AG20443 (cell line): ENCODE measurements around the gene PTPRC.

Source experiments
- DNase-seq: peaks from one replicate; pipeline ENCODE4 v3.0.0; 2012; ENCODE audit warnings: low spot score, mixed read lengths

PTPRC gene

DNA sequence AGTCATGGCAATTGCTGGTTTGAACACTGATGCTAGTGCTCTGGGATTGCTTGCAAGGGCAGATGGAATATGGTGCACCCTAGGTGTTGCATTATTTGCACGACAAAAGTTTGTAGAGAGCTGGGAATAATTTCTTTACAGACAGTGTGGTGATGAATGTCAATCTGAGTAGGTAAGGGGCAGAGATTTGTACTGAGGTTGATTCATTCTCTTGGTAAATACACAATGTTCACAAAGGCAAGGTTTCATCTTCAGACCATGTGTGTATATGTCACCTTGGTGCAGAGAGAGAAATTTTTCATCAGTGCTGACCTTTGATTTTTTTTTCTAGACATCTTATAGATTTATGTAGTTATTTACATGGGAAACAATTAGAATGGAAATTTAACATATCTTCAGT lies 5.0 kb downstream of the PTPRC start:
- no peak for DNase-seq

DNA sequence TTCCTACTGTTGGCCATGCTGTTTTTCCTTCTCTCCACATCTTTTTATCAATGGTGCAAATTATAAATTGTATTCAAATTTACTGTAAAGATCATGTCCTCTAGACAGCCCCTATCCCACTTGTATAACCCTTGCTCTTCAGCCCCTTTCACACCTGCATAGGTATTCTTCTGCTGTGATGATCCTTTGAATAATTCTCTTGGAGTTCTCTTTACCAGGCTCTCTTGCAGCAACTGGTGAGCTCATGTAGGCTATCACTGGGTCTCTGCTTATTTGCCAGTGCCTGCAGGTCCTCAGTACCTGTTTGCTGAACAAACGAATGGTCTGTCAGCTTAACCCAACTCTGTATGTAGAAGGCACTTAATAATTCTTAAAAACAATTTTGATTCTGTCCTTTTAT lies 8.2 kb downstream of the PTPRC start:
- no peak for DNase-seq

DNA sequence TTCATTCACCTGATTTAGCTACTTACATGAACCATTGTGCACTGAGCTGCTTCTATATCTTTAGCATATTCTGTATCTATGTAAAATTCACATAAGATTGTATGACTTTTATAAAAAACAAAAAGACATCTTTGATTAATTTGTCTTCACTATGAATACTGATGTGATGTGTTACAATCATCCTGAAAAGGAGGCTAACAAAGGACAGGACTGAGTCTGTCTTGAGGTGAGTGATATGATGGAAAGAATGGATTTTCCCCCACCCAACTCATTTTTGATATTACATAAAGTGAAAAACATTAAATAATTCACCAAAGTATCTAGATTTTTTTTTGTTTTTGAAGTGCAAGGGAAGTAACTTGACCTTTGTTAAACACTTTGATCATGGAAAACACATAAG lies 9.8 kb downstream of the PTPRC start:
- no peak for DNase-seq

DNA sequence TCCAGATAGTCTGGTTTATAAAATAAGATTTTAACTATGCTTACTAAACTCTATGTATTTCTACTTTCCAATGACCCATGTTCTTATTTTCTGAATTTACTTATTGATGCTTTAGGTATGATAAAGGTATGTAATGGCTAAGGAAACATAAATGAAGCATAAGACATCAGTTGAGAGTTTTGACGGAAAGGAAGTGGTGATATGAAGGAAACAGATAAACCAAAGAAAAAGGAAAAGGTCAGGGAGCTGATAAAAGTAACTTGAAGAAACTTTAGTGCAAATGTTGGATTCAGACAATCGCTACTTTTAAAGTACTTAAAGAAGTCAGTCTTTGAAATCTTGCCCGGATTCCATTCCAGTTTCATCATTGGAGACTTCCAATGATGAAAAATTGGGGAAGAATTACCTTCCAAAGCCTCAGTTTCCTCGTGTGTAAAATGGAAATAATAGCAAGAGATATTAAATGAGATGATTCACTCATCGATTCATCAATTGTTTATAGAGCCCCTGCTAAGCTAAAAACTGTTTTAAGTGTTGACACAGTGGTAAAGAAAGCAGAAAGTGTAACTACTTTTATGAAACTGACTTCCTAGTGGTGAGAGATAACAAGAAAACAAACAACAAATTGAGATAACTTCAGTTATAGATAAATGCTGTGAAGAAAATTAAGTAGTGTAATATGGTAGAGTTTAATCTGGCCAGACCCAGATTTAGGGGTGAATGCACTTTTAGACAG lies 10.6 kb downstream of the PTPRC start:
- DNase-seq = no peak

DNA sequence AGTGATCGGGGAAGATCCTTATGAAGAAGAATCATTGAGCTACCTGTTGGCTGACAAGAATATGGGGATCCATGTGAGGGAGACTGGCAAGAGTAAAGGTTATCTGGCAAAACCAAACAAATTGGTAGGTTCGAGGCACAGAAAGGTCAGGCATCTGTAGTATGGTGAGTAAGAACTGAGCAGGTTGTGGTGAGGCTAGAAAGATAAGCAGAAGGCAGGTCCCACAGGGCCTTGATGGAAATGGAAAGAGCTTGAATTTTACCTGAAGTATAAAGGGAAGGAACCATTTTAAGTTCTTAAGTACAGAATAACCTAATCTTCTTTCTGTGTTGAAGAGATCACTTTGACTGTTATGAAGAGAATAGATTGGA lies 11.1 kb downstream of the PTPRC start:
- no peak for DNase-seq

DNA sequence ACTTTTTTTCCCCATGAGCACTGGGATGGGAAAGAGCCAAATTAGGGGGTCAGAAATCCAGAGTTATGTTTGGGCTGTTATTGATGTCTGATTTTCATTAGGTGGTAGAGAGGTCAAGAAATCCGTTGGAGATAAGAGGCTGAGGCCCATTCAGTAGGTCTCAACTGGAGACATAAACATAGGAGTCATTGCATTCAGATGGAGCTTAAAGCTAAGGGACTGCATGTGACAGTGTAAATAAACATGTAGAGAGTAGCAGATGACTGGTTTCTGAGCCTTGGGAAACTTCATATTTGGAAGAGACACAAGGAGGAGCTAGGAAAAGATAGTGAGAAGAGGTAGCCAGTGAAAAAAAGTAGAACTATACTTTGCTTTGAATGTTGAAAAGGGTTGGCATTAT lies 11.7 kb downstream of the PTPRC start:
- DNase-seq = no peak

DNA sequence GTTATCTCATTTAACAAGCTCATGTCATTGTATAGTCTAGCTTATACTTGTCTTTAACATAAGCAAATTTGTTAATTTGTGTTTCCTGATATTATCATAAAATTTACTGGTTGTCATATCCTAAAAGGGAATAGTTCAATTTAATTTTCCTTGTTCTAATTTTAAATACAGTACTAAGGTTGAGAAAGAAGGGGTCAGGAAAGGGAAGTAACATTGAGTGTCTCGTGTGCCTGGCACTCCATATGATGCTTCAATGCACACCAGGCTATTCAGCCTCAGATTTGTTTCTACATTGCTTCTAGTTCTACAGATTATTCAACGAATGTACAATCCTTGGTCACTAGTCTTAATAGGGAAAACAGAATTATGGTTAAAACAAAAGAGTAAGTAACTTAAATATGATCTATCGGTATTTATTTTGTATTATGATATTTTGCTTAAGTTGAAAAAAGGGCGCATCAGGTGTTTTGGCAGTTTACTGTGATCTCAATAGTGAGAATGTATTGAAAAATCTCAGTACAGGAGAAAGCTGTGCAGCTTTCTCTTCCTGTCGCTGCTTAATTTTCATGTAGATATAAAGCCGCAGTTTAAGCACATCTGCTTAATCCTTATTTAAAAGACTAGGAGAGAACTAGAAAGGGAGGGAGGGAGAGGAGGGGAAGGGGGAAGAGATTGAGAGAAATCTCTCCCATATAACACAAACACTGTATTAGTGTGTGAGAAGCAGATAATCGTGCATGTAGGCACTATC lies 13.0 kb downstream of the PTPRC start:
- DNase-seq = no peak

DNA sequence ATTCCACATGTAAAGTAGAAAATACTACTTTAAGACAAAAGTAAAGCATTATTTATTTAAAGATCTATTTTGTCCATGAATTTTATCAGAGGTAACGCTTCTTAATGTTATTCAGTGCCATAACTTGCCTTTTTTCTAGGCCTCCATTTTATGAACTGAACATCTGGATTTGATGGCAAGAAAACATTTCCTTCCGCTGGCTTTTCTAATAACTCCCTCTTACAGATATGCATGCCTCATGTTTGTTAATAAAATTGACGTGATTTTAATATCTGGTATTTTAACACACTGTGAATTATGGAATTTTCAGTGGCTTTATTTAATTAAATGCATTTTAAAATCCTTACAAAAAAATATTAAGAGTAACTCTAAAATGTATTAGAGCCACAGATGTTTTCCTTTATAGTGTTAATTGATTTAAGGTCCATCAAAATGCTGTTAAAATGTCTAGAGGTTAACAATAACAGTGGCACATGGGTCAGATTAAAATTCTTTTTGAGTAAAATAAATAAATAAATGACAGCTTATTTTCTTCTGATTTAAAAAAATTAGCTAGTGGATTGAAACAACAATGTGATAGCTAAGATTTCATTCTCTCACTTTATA lies 15.1 kb downstream of the PTPRC start:
- DNase-seq = no peak

DNA sequence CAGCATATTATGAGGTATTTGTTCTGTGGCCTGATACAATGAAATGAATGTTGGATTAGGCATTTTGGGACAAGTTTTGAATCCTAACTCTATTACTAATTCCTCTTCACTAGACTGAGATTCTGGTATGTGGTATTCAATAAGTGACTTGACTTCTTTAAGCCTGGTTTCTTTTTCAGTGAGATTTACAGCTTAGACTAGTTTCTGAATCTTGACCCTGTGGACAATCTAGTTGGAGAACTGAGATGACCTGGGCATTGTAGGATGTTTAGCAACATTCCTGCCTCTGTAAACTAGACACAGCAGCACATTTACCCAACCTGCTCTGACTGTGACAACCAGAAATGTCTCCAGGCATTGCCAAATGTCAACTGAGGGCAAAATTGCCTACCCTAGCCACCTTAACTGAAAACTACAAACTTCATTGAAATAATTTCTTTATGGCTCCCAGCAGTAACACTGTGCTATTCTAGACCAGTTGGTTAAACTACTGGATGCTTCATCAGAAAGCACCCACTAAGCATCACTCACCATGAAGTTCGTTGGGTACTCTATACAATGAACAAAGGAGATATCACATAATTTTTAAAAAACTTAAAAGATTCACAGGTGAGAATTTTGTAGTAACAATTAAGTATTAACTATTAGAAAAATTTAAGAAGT lies 16.8 kb downstream of the PTPRC start:
- peak; percentile 11 for DNase-seq

DNA sequence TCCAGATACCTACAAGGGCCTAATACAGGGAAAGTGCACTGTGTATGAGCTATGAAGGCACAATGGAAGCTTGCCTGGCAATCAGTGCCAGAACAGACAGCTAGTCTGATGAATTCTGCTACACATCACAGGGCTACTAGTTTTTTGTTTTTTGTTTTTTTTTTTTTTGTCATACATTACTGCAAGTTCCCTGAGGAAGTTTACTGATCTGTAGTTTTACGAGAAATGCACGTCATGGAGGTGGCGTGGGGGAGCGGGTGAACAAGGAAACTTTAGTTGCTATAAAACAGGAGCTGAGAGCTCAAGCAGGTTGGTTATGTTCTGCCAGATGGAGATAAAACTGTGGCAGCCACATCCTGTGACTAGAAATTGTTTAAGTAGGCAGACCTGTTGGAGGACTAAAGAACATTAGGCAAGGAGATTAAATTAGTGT lies 17.7 kb downstream of the PTPRC start:
- no peak for DNase-seq

DNA sequence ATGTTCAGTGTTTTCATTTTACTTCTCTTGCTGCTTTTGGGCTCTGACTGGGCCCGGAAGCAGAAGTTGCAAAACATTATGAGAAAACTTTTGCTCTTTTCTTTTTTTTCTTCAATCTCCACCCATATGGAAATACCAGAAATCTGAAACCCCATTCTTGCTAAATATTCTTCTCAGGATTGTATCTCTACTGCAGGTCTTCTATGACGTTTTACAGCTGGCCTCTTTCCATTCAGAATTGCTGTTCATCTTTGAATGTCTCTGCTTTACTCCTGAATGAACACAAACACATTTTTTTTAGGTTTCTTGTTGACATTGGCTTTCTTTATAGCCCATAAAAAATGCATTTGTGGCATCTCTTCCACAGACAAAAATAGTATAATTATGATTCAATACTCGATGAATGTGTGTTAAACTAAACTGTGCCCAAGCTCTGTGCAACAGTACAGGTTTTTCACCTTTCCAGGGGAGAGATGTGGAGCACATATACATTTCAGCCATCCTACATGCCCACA lies 18.8 kb downstream of the PTPRC start:
- peak; percentile 73 for DNase-seq

DNA sequence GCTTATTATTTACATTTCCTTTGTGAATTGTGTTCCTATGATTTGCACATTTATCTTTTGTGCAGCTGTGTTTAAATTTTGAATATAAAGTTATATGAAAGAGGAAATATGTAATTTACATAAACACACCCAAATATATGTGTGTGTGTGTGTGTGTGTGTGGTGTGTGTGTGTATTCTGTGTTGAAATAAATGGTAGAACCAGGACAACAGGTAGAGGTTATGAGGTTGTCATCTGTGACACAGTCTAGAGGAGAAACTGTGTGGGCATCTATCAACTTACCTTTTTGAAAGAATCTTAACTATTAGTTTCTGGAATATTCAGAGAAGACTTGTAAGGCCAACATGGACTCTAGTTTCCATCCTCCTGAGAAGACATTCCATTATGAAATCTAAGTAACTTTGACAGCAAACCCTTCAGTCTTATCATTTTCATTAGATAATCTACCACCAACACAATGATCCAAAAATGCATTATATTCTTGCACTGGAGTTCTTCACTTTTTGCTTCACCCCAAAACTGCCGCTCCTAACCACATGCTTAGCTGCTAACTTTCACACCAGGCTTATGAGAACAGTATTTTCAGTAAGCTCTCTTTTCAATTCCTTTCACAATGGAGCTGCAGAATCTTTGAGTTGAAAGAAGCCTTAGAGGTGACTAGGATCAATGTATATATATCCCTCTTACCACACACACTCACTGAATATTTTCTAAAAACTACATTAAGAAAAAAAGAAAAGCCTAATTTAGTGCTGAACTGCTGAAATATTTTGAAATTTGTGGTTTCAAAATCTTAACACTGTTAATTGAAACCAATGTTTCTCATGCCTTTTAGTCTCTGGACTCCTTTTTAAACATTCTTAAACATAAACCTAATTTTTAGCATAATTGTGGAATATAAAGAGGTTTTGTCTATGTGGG lies 21.8 kb downstream of the PTPRC start:
- DNase-seq = no peak

DNA sequence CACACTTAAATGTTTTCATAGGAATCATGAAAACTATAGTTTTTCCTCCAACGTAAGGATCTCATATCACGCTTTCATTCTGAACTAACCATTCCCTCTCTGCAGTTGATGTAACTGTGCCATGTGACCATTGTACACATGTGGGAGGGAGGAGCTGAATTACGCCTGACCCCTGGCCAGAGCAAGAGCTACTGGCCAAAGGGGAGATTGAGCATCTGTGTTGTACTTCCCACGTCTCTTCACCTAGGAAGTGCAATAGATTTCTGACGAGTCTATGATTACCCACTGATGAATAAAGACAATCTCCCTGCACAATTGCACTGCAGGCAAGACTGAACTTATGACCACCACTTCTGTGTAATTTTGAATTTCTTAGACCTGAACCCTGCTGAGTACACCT lies 24.0 kb downstream of the PTPRC start:
- no peak for DNase-seq

DNA sequence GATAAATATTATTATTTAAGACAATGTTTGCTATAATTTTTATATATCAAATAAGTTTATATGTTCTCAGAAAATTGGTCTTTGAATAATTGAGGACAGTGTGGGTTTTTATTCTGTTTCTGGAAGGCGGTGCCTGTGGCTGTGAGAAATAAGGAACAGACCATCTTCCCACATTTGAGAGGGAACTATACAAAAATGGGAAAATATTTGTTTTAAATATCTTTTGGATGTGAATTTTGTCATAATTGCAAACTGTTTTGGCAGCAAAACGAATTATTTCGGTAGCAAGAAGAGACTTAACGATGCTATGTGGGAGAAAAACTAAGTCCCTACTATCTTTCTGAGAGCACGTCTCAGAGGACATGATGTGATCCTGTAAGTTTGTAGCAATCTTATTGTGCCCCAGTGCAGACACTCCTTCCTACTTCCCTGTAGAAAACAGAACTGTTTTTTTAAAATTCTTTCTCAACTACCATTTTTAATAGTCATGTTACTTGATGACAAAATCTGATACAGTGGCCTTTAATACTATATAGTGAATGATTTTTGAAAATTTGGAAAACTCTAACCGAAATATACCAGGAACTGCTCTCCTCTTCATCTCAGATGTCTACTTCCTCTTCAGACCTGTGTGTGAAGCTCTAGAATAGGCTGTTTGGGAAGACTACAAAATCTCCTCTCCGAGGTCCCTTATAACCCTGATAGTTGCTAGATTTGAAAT lies 25.4 kb downstream of the PTPRC start:
- DNase-seq = no peak

DNA sequence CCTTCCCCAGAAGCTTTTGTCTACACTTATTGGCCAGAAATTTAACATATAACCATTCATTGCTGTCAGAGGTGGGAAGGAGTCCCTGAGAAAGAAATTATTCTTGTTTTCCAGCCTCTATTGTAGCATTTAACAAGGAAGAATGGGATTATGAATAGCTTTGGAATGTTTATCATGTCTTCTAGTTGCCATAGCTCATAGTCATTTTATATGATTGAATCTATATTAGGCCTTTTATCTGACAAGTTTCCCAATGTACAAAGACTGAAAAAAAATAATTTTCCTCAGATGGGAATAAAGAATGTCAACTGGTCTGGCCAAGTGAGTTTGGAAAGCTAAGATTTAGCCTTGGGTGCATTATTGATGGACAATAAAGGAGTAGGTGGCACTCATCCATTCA lies 28.3 kb downstream of the PTPRC start:
- no peak for DNase-seq

DNA sequence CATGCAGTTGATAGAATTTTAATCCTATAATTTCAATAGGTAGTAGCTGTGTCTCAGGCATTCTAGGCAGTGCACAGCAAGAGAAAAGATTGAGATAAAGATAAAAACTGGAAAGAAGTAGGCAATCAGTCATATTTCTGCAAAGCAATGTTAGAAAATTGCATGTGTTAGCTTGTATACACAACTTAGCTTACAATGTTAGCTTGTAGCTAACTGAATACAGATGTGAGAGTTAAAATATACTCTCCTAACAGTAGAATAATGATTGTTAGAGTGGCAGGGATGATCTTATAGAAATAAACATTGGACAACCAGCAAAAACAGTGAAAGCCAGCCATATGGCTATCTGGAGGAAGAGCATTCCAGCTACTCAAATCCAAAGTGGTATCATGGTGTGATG lies 29.0 kb downstream of the PTPRC start:
- no peak for DNase-seq

DNA sequence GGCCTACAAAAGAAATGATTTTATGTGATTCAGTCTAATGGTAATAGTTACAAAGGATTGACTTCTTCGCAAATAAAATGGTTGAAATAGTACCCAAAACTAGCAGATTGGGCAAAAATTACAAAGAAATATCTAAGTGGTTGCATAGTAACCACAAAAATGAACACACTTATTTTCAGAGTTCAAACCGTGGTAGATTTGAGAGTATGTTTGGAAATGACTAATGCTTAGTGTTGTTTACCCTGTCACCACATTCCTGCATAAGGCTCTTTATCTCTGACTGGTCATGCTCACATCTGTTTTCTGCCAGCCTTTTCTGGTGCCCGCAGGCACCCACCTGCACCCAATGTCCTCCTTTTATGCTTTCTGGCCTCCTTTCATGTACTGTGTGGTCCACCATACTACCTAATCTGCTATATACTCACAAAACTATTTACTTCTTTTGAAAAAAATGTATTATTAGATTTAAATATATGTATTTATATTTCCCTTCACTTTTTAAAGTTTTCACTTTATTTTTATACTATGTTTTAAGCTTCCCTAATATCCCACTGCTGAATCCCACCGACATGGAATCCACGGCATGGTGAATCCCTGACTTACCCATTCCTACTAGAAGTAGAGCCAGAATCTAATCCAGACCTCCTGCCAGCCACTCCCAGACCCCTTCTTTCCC lies 30.3 kb downstream of the PTPRC start:
- DNase-seq = peak; percentile 71

DNA sequence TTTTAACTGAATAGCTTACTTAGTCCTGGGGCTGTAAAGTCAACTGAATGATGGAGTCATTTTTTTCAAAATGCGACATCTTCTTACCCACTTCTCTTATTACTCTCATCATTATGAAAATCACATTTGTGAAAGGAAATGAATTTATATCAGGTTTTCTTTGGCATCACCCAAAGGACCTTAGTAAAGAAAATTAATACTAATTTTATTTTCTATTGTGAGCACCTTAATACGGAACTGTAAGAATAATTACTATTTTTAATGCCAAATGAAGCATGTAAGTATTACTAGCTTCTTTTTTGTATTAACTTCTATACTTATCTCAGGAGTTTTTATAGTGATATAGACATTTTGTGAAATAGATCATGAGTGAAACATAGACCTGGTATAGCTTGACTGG lies 30.9 kb downstream of the PTPRC start:
- DNase-seq = no peak

DNA sequence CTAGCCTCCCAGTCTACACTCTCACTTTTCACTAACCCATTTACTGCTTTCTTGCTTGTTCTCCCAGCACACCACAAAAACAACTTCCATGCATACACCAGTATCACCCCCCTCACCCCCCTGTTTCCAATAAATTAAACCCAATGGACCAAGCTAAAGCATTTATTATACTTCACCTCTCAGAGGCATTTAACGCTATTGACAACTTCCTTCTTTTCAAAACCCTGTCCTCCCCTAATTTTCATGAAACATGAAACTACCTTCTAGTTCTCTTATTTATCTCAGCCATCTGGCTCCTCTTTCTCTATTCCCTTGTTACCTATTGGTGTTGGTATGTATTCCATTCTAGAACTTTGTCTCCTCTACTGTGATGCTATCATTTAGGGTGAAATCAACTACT lies 32.3 kb downstream of the PTPRC start:
- DNase-seq = no peak

DNA sequence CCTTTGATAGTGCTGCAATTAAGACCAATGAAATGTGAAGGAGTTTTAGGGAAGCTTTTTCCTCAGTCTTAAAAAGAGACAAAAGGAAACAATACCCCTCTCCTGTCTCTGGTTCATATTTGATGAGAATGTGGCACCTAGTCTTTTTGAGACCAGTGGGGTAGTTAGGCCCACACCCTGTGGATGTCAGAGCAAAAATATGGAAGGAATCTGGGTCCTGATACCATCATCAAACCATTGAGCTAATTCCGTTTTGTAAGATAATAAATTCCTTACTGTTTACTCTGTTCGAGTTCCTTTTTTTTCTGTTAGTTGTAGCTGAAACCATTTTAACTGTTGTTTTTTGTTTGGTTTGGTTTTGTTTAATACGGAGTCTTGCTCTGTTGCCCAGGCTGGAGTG lies 33.3 kb downstream of the PTPRC start:
- DNase-seq = peak; percentile 73
